Breast epithelium (tissue), 3 donors: Measurements from ENCODE around the gene TNFSF9.

Experiments used
- CTCF ChIP-seq, 3 donors: fragments of 450-650 bp; IDR thresholded peaks; one replicate each; pipeline ENCODE4 v1.5.1; 2016 to 2017; ENCODE audit warnings: antibody characterized with exemption in 3 of 3, mild to moderate bottlenecking in 3 of 3, moderate library complexity in 3 of 3
- POLR2A ChIP-seq: fragments of 450-650 bp; IDR thresholded peaks from one replicate; pipeline ENCODE4 v1.6.1; 2016; ENCODE audit warnings: antibody characterized with exemption, mild to moderate bottlenecking, moderate library complexity
- POLR2AphosphoS5 ChIP-seq, 3 donors: sonication (generic); formaldehyde crosslinking; IDR thresholded peaks; one replicate each; pipeline ENCODE4 v1.6.1; 2017; ENCODE audit warnings: antibody characterized with exemption in 3 of 3

- TF ChIP-seq CTCF (IDR thresholded peaks at IDR 0.05) (no peak), POLR2AphosphoS5 (IDR thresholded peaks at IDR 0.05) (no peak), POLR2A (no peak)
These were observed 13.1 kb downstream of the TNFSF9 start for GRCh38 chr19:6543866-6544347.
